DOHH2 (cell line): ENCODE measurements around the gene BMAL2.

ENCODE experiments used
- H3F3A ChIP-seq: fragments of 200-600 bp; sonication (generic), shearing (Covaris generic); 2 replicates; pipeline ENCODE4 v1.6.0; 2016; ENCODE audit warnings: antibody characterized with exemption, mild to moderate bottlenecking; ENCODE audit not compliant: control insufficient read depth, insufficient read depth
- H3K27ac ChIP-seq: fragments of 200-600 bp; sonication (generic); 2 replicates; pipeline ENCODE4 v1.5.1; 2014; ENCODE audit warnings: low read depth, mild to moderate bottlenecking, low read length, moderate library complexity
- H3K27me3 ChIP-seq: fragments of 200-600 bp; sonication (generic); 2 replicates; pipeline ENCODE4 v1.6.1; 2014; ENCODE audit warnings: mild to moderate bottlenecking, low read length, mixed read lengths; ENCODE audit not compliant: control insufficient read depth
- H3K36me3 ChIP-seq: fragments of 200-600 bp; sonication (generic); 2 replicates; pipeline ENCODE4 v1.6.1; 2014; ENCODE audit warnings: mild to moderate bottlenecking, low read length, moderate library complexity, mixed read lengths; ENCODE audit not compliant: control insufficient read depth
- H3K4me1 ChIP-seq: fragments of 200-600 bp; sonication (generic); 2 replicates; pipeline ENCODE4 v1.6.1; 2014; ENCODE audit warnings: mild to moderate bottlenecking, low read length, mixed read lengths; ENCODE audit not compliant: control insufficient read depth
- H3K4me2 ChIP-seq: fragments of 200-600 bp; sonication (generic); 2 replicates; pipeline ENCODE4 v1.6.0; 2014; ENCODE audit warnings: mild to moderate bottlenecking, low read length, moderate library complexity
- H3K4me3 ChIP-seq: fragments of 200-600 bp; sonication (generic); 2 replicates; pipeline ENCODE4 v1.5.1; 2014; ENCODE audit warnings: mild to moderate bottlenecking, low read length, mixed read lengths
- H3K79me2 ChIP-seq: fragments of 200-600 bp; sonication (generic); 2 replicates; pipeline ENCODE4 v1.6.1; 2014; ENCODE audit warnings: mild to moderate bottlenecking, low read length, mixed read lengths; ENCODE audit not compliant: control insufficient read depth
- H3K9me2 ChIP-seq: fragments of 200-600 bp; sonication (generic); replicated peaks from 2 replicates; pipeline ENCODE4 v1.6.1; 2014; ENCODE audit warnings: mild to moderate bottlenecking, low read length, mixed read lengths; ENCODE audit not compliant: control insufficient read depth
- H3K9me3 ChIP-seq: fragments of 200-600 bp; sonication (generic); 2 replicates; pipeline ENCODE4 v1.6.1; 2014; ENCODE audit warnings: antibody characterized with exemption, low read length, mixed read lengths; ENCODE audit not compliant: control insufficient read depth, insufficient read depth
- H4K20me1 ChIP-seq: fragments of 200-600 bp; sonication (generic); 2 replicates; pipeline ENCODE4 v1.6.0; 2014; ENCODE audit warnings: low read depth, mild to moderate bottlenecking, antibody characterized with exemption, low read length, moderate library complexity; ENCODE audit not compliant: control insufficient read depth, insufficient read depth
- CTCF ChIP-seq: fragments of 200-600 bp; sonication (generic); IDR thresholded peaks from one replicate; pipeline ENCODE4 v1.5.1; 2014; ENCODE audit warnings: antibody characterized with exemption, mild to moderate bottlenecking, low read depth, low read length; ENCODE audit not compliant: poor library complexity, severe bottlenecking
- EZH2phosphoT487 ChIP-seq: fragments of 200-600 bp; sonication (generic); IDR thresholded peaks from 2 replicates; pipeline ENCODE4 v1.6.1; 2017; ENCODE audit warnings: borderline replicate concordance, mild to moderate bottlenecking, antibody characterized with exemption, low read length, moderate library complexity, mixed read lengths

The BMAL2 gene

GRCh38 chr12:27300226-27300625, 32.4 kb upstream of the BMAL2 start:
- H3K4me1 ChIP-seq: peaks cover 4% of the 10 kb centered on the region; the same call in 1 of the 2 replicates
- no peaks in the 10 kb centered on the region for H3K27me3 ChIP-seq
- H3K27ac ChIP-seq: no peak overlapping the region
- no peaks in the 10 kb centered on the region for H4K20me1 ChIP-seq
- H3F3A ChIP-seq: no peaks in the 10 kb centered on the region
- no peak for TF ChIP-seq CTCF
- TF ChIP-seq EZH2phosphoT487: no peak
- no peak overlapping the region for H3K4me2 ChIP-seq
- H3K4me3 ChIP-seq: no peak overlapping the region
- H3K79me2 ChIP-seq: no peaks in the 10 kb centered on the region
- H3K36me3 ChIP-seq: peaks cover 17% of the 10 kb centered on the region
- H3K9me3 ChIP-seq: no peaks in the 10 kb centered on the region
- H3K9me2 ChIP-seq: no peaks in the 10 kb centered on the region

GRCh38 chr12:27303139-27304111, 29.2 kb upstream of the BMAL2 start:
- no peaks in the 10 kb centered on the region for H3K79me2 ChIP-seq
- no peaks in the 10 kb centered on the region for H4K20me1 ChIP-seq
- no peak overlapping the region for H3K4me3 ChIP-seq
- no peak for TF ChIP-seq CTCF
- no peak for TF ChIP-seq EZH2phosphoT487
- H3F3A ChIP-seq: no peaks in the 10 kb centered on the region
- H3K9me2 ChIP-seq: no peaks in the 10 kb centered on the region
- H3K27me3 ChIP-seq: no peaks in the 10 kb centered on the region
- H3K4me2 ChIP-seq: no peak overlapping the region
- peaks cover 17% of the 10 kb centered on the region for H3K36me3 ChIP-seq
- H3K4me1 ChIP-seq: peaks cover 5% of the 10 kb centered on the region; the same call in 1 of the 2 replicates
- no peaks in the 10 kb centered on the region for H3K9me3 ChIP-seq
- H3K27ac ChIP-seq: no peak overlapping the region

GRCh38 chr12:27304856-27305255, 27.8 kb upstream of the BMAL2 start:
- Histone ChIP-seq H3K4me1 (peaks cover 5% of the 10 kb centered on the region; the same call in 1 of the 2 replicates), H3K79me2 (no peaks in the 10 kb centered on the region), H3K27me3 (no peaks in the 10 kb centered on the region), H4K20me1 (no peaks in the 10 kb centered on the region), H3K9me2 (no peaks in the 10 kb centered on the region), H3K27ac (no peak overlapping the region), H3K36me3 (peaks cover 13% of the 10 kb centered on the region), H3K4me2 (no peak overlapping the region), H3K4me3 (no peak overlapping the region), H3K9me3 (no peaks in the 10 kb centered on the region), H3F3A (no peaks in the 10 kb centered on the region)
- TF ChIP-seq EZH2phosphoT487 (no peak), CTCF (no peak)
